KMS-11 (cell line): Measurements from ENCODE around the gene RTN4IP1.
"Not testable (repeated sequence)": the region's sequence is repeated elsewhere in the genome, so short reads cannot be mapped to it uniquely, and the experiment has no call there.

ENCODE experiments used
- H2AFZ ChIP-seq: fragments of 200-600 bp; sonication (generic); 2 replicates; pipeline ENCODE4 v1.6.1; 2016; ENCODE audit warnings: antibody characterized with exemption, mixed run types, low read depth
- H3K27ac ChIP-seq: fragments of 200-600 bp; sonication (generic); 2 replicates; pipeline ENCODE4 v1.6.1; 2016; ENCODE audit warnings: mild to moderate bottlenecking, mixed run types
- H3K27me3 ChIP-seq: fragments of 200-600 bp; sonication (generic); 2 replicates; pipeline ENCODE4 v1.6.1; 2017; ENCODE audit warnings: mild to moderate bottlenecking, low read depth, mixed run types, moderate library complexity; ENCODE audit not compliant: insufficient read depth
- H3K36me3 ChIP-seq: fragments of 200-600 bp; sonication (generic); 2 replicates; pipeline ENCODE4 v1.6.1; 2017; ENCODE audit warnings: mild to moderate bottlenecking, mixed run types; ENCODE audit not compliant: insufficient read depth
- H3K4me1 ChIP-seq: fragments of 200-600 bp; sonication (generic); 2 replicates; pipeline ENCODE4 v1.6.1; 2016; ENCODE audit warnings: mild to moderate bottlenecking, low read depth, mixed run types; ENCODE audit not compliant: poor library complexity, severe bottlenecking
- H3K4me2 ChIP-seq: fragments of 200-600 bp; sonication (generic); 2 replicates; pipeline ENCODE4 v1.7.0; 2016; ENCODE audit warnings: mild to moderate bottlenecking, mixed run types
- H3K4me3 ChIP-seq: fragments of 200-600 bp; sonication (generic); IDR thresholded peaks from 2 replicates; pipeline ENCODE4 v1.6.1; 2017; ENCODE audit warnings: low read depth, low read length, mixed read lengths; ENCODE audit not compliant: insufficient read depth
- H3K79me2 ChIP-seq: fragments of 200-600 bp; sonication (generic); 2 replicates; pipeline ENCODE4 v1.6.1; 2016; ENCODE audit warnings: low read depth, mixed run types; ENCODE audit not compliant: insufficient read depth
- H3K9ac ChIP-seq: fragments of 200-600 bp; sonication (generic); 2 replicates; pipeline ENCODE4 v1.6.1; 2016; ENCODE audit warnings: mild to moderate bottlenecking, mixed run types
- H4K20me1 ChIP-seq: fragments of 200-600 bp; sonication (generic); 2 replicates; pipeline ENCODE4 v1.6.1; 2016; ENCODE audit warnings: mild to moderate bottlenecking, mixed run types; ENCODE audit not compliant: insufficient read depth
- CTCF ChIP-seq: fragments of 200-600 bp; sonication (generic); conservative IDR thresholded peaks from 2 replicates; pipeline ENCODE4 v1.6.1; 2017; ENCODE audit warnings: low read depth, mild to moderate bottlenecking, antibody characterized with exemption, low read length, moderate library complexity, mixed read lengths

RTN4IP1 gene

GRCh38 chr6:106563614-106564013, 65.7 kb downstream of the RTN4IP1 start:
- Histone ChIP-seq H3K4me1 (no peaks in the 10 kb centered on the region), H3K27ac (no peak overlapping the region), H3K27me3 (no peaks in the 10 kb centered on the region), H3K4me2 (no peak overlapping the region), H4K20me1 (no peaks in the 10 kb centered on the region), H3K9ac (no peak overlapping the region), H2AFZ (no peak overlapping the region), H3K79me2 (no peaks in the 10 kb centered on the region), H3K4me3 (no peak overlapping the region), H3K36me3 (no peaks in the 10 kb centered on the region)
- no peak for TF ChIP-seq CTCF

GRCh38 chr6:106561686-106562405, 67.5 kb downstream of the RTN4IP1 start:
- Histone ChIP-seq H3K27ac (no peak overlapping the region), H2AFZ (no peak overlapping the region), H3K4me2 (no peak overlapping the region), H3K4me1 (no peaks in the 10 kb centered on the region), H4K20me1 (no peaks in the 10 kb centered on the region), H3K9ac (no peak overlapping the region), H3K4me3 (no peak overlapping the region), H3K36me3 (no peaks in the 10 kb centered on the region), H3K27me3 (no peaks in the 10 kb centered on the region), H3K79me2 (no peaks in the 10 kb centered on the region)
- TF ChIP-seq CTCF: no peak

- no peak overlapping the region for H2AFZ ChIP-seq
- H3K27ac ChIP-seq: no peak overlapping the region
- no peaks in the 10 kb centered on the region for H3K27me3 ChIP-seq
- no peak overlapping the region for H3K4me2 ChIP-seq
- H3K4me3 ChIP-seq: no peak overlapping the region
- TF ChIP-seq CTCF: no peak
- H4K20me1 ChIP-seq: no peaks in the 10 kb centered on the region
- H3K36me3 ChIP-seq: no peaks in the 10 kb centered on the region
- no peak overlapping the region for H3K9ac ChIP-seq
- H3K4me1 ChIP-seq: no peaks in the 10 kb centered on the region
- no peaks in the 10 kb centered on the region for H3K79me2 ChIP-seq
Observed at GRCh38 chr6:106560996-106561685, 68.2 kb downstream of the RTN4IP1 start.

GRCh38 chr6:106559659-106560058, 69.6 kb downstream of the RTN4IP1 start:
- not testable (repeated sequence) for H3K36me3 ChIP-seq, H3K4me2 ChIP-seq

GRCh38 chr6:106558364-106558763, 70.9 kb downstream of the RTN4IP1 start:
- TF ChIP-seq CTCF: no peak
- Histone ChIP-seq H3K4me1 (no peaks in the 10 kb centered on the region), H3K27ac (no peak overlapping the region), H3K27me3 (no peaks in the 10 kb centered on the region), H3K9ac (no peak overlapping the region), H3K4me2 (no peak overlapping the region), H3K36me3 (no peaks in the 10 kb centered on the region), H3K79me2 (no peaks in the 10 kb centered on the region), H2AFZ (no peak overlapping the region), H3K4me3 (no peak overlapping the region), H4K20me1 (no peaks in the 10 kb centered on the region)

More at GRCh38 chr6:106559659-106560058, 69.6 kb downstream of the RTN4IP1 start:
- not testable (repeated sequence) for H3K27me3 ChIP-seq, H3K79me2 ChIP-seq, H3K4me3 ChIP-seq, H3K4me1 ChIP-seq, H3K27ac ChIP-seq, H3K9ac ChIP-seq, H4K20me1 ChIP-seq, H2AFZ ChIP-seq
